Mesenchymal stem cell (in vitro differentiated cells and primary cell): Measurements from ENCODE around the gene NPPA.

Experiments used
- DNase-seq: peaks from one replicate; pipeline ENCODE4 v3.0.0-alpha.2; 2013
- H2AFZ ChIP-seq: one replicate; pipeline ENCODE4 v1.6.1; 2013; ENCODE audit warnings: low read depth, mild to moderate bottlenecking, control low read depth, inconsistent platforms, low read length, moderate library complexity
- H2AK5ac ChIP-seq: 2 replicates; pipeline ENCODE4 v1.6.1; 2013; ENCODE audit warnings: low read length, moderate library complexity, mild to moderate bottlenecking, inconsistent platforms; ENCODE audit not compliant: severe bottlenecking
- H2BK120ac ChIP-seq: one replicate; pipeline ENCODE4 v1.6.1; 2013; ENCODE audit warnings: low read depth, mild to moderate bottlenecking, inconsistent platforms, low read length, moderate library complexity
- H2BK12ac ChIP-seq, 2 experiments: one replicate each; pipeline ENCODE4 v1.6.1; 2013; ENCODE audit warnings: inconsistent platforms in 2 of 2, low read length in 2 of 2, mild to moderate bottlenecking in 2 of 2, moderate library complexity in 2 of 2, control low read depth in 1 of 2
- H2BK15ac ChIP-seq: one replicate; pipeline ENCODE4 v1.6.1; 2013; ENCODE audit warnings: mild to moderate bottlenecking, low read depth, inconsistent platforms; ENCODE audit not compliant: poor library complexity, severe bottlenecking
- H2BK5ac ChIP-seq: 2 replicates; pipeline ENCODE4 v1.6.1; 2013; ENCODE audit warnings: low read depth, mild to moderate bottlenecking, low read length, control low read depth, inconsistent platforms; ENCODE audit not compliant: poor library complexity, severe bottlenecking
- H3K14ac ChIP-seq, 2 experiments: one replicate each; pipeline ENCODE4 v1.6.1; 2013; ENCODE audit warnings: inconsistent platforms in 2 of 2, low read length in 2 of 2, control low read depth in 1 of 2, mild to moderate bottlenecking in 1 of 2, moderate library complexity in 1 of 2
- H3K18ac ChIP-seq, 2 experiments: one replicate each; pipeline ENCODE4 v1.6.1; 2013; ENCODE audit warnings: inconsistent platforms in 2 of 2, low read length in 2 of 2, control low read depth in 1 of 2, low read depth in 1 of 2, mild to moderate bottlenecking in 1 of 2
- H3K23ac ChIP-seq, 2 experiments: one replicate each; pipeline ENCODE4 v1.6.1; 2013; ENCODE audit warnings: inconsistent platforms in 2 of 2, low read length in 2 of 2, mild to moderate bottlenecking in 2 of 2, moderate library complexity in 2 of 2, control low read depth in 1 of 2
- H3K27ac ChIP-seq: 2 replicates; pipeline ENCODE4 v1.5.1; 2013; ENCODE audit warnings: mild to moderate bottlenecking, moderate library complexity, low read length, control low read depth, inconsistent platforms; ENCODE audit not compliant: poor library complexity, severe bottlenecking
- H3K27me3 ChIP-seq, 2 experiments: 2 replicates each; pipeline versions ENCODE4 v1.6.1 to v1.7.0; 2013; ENCODE audit warnings: low read length in 2 of 2, mild to moderate bottlenecking in 2 of 2, moderate library complexity in 2 of 2, control low read depth in 1 of 2, inconsistent platforms in 1 of 2; ENCODE audit not compliant: control insufficient read depth in 1 of 2, insufficient read depth in 1 of 2
- H3K36me3 ChIP-seq, 2 experiments: 2 replicates each; pipeline versions ENCODE4 v1.6.1 to v1.7.0; 2013; ENCODE audit warnings: low read length in 2 of 2, control low read depth in 1 of 2, inconsistent platforms in 1 of 2, low read depth in 1 of 2, mild to moderate bottlenecking in 1 of 2; ENCODE audit not compliant: insufficient read depth in 2 of 2, control insufficient read depth in 1 of 2
- H3K4ac ChIP-seq, 2 experiments: one replicate each; pipeline ENCODE4 v1.6.1; 2013; ENCODE audit warnings: inconsistent platforms in 2 of 2, low read length in 2 of 2, mild to moderate bottlenecking in 2 of 2, moderate library complexity in 2 of 2, control low read depth in 1 of 2, low read depth in 1 of 2
- H3K4me1 ChIP-seq: 2 replicates; pipeline ENCODE4 v1.6.1; 2013; ENCODE audit warnings: low read depth, low read length, control low read depth; ENCODE audit not compliant: control insufficient read depth, insufficient read depth
- H3K4me2 ChIP-seq: 2 replicates; pipeline ENCODE4 v1.6.1; 2013; ENCODE audit warnings: low read length, mild to moderate bottlenecking, inconsistent platforms; ENCODE audit not compliant: poor library complexity, severe bottlenecking
- H3K4me3 ChIP-seq, 2 experiments: 2 replicates each; pipeline versions ENCODE4 v1.5.1 to v1.7.0; 2013; ENCODE audit warnings: low read length in 2 of 2, mild to moderate bottlenecking in 2 of 2, control low read depth in 1 of 2, low read depth in 1 of 2; ENCODE audit not compliant: insufficient read depth in 1 of 2
- H3K79me1 ChIP-seq: replicated peaks from 2 replicates; pipeline ENCODE4 v1.6.1; 2013; ENCODE audit warnings: mild to moderate bottlenecking, control low read depth, low read length, inconsistent platforms; ENCODE audit not compliant: poor library complexity, severe bottlenecking
- H3K9ac ChIP-seq: 2 replicates; pipeline ENCODE4 v1.7.0; 2013; ENCODE audit warnings: mild to moderate bottlenecking, low read length, moderate library complexity
- H3K9me3 ChIP-seq: 2 replicates; pipeline ENCODE4 v1.7.0; 2013; ENCODE audit warnings: mild to moderate bottlenecking, low read length; ENCODE audit not compliant: control insufficient read depth
- H4K8ac ChIP-seq: one replicate; pipeline ENCODE4 v1.6.1; 2013; ENCODE audit warnings: inconsistent platforms, mild to moderate bottlenecking, low read length, moderate library complexity
- H4K91ac ChIP-seq: one replicate; pipeline ENCODE4 v1.6.1; 2013; ENCODE audit warnings: mild to moderate bottlenecking, low read length, inconsistent platforms
- WGBS: methylation state at CpG from one replicate; pipeline ENCODE4 v1.1.7; 2013; ENCODE audit warnings: mixed read lengths; 5-methylcytosine and 5-hydroxymethylcytosine counted together

NPPA gene

GRCh38 chr1:11873395-11874257 lies 26.0 kb upstream of the NPPA start:
- Histone ChIP-seq H3K27ac (no peak overlapping the region), H3K9ac (no peak overlapping the region), H3K4me1 (no peaks in the 10 kb centered on the region), H2BK5ac (no peak overlapping the region), H4K8ac (no peak overlapping the region), H3K18ac (no peak overlapping the region), H3K36me3 (no peaks in the 10 kb centered on the region), H3K4ac (no peak overlapping the region), H3K9me3 (no peaks in the 10 kb centered on the region), H3K4me3 (no peak overlapping the region), H3K14ac (no peak overlapping the region), H3K4me2 (no peak overlapping the region), H3K23ac (no peak overlapping the region), H4K91ac (no peak overlapping the region), H2BK15ac (no peak overlapping the region), H2AFZ (no peak overlapping the region), H2BK120ac (no peak overlapping the region), H2AK5ac (no peak overlapping the region), H3K79me1 (no peaks in the 10 kb centered on the region), H2BK12ac (no peak overlapping the region), H3K27me3 (peaks cover 51 to 88% of the 10 kb centered on the region in 2 experiments)
- no peak for DNase-seq
- 87% methylated on average over 14 of the region's 14 CpGs for WGBS

- Histone ChIP-seq H3K79me1 (no peaks in the 10 kb centered on the region), H3K4ac (no peak overlapping the region), H2BK120ac (no peak overlapping the region), H3K27ac (no peak overlapping the region), H3K36me3 (no peaks in the 10 kb centered on the region), H3K4me3 (no peak overlapping the region), H3K9me3 (no peaks in the 10 kb centered on the region), H2AK5ac (no peak overlapping the region), H3K27me3 (peaks cover 42 to 82% of the 10 kb centered on the region in 2 experiments), H2BK5ac (no peak overlapping the region), H3K4me1 (no peaks in the 10 kb centered on the region), H2BK12ac (no peak overlapping the region), H2AFZ (no peak overlapping the region), H3K4me2 (no peak overlapping the region), H2BK15ac (no peak overlapping the region), H3K23ac (no peak overlapping the region), H3K9ac (no peak overlapping the region), H4K8ac (no peak overlapping the region), H3K18ac (no peak overlapping the region), H3K14ac (no peak overlapping the region), H4K91ac (no peak overlapping the region)
- no peak for DNase-seq
- 73% methylated on average over 7 of the region's 7 CpGs for WGBS
Measured at GRCh38 chr1:11872545-11872944, 25.0 kb upstream of the NPPA start.

DNA sequence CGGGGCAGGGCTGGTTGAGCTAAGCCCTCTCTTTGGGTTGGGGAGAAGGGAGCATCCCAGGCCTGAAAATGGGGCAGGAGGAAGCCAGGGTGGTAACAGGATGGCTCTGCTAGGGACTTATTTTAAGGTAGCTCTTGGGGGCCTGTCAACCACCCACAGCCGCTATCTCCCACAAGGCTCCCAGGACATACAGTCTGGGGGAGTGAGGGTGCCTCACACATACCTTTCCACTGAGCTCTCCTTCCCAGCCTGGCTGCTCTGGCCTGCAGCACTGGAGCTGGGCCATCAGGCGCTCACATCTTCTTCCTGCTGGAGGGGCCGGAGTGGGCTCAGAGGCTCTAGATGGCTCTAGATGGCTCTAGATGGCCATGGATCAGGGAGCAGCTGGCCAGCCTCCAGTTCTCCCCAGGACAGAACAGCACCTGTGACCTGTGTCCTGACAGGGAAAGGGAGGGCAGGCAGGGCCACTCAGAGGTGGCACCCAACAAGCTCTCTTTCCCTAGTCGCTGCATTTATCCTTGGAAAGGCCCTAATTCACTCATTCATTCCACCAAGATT lies 22.1 kb upstream of the NPPA start:
- H3K4me2 ChIP-seq, result no peak overlapping the region
- H2AFZ ChIP-seq, result no peak overlapping the region
- H3K23ac ChIP-seq, result no peak overlapping the region
- H4K91ac ChIP-seq, result no peak overlapping the region
- 96% methylated on average over 4 of the region's 5 CpGs for WGBS
- H3K9ac ChIP-seq, result no peak overlapping the region
- no peaks in the 10 kb centered on the region for H3K9me3 ChIP-seq
- no peak overlapping the region for H3K27ac ChIP-seq
- H3K4me3 ChIP-seq, result no peak overlapping the region
- no peak overlapping the region for H3K18ac ChIP-seq
- H2AK5ac ChIP-seq, result no peak overlapping the region
- H3K4ac ChIP-seq, result no peak overlapping the region
- H4K8ac ChIP-seq, result no peak overlapping the region
- H3K27me3 ChIP-seq, result peaks cover 45 to 77% of the 10 kb centered on the region in 2 experiments
- no peak overlapping the region for H2BK12ac ChIP-seq
- no peak overlapping the region for H2BK120ac ChIP-seq
- DNase-seq, result no peak
- H2BK15ac ChIP-seq, result no peak overlapping the region
- H3K4me1 ChIP-seq, result no peaks in the 10 kb centered on the region
- no peaks in the 10 kb centered on the region for H3K36me3 ChIP-seq
- H3K14ac ChIP-seq, result no peak overlapping the region
- H2BK5ac ChIP-seq, result no peak overlapping the region
- no peaks in the 10 kb centered on the region for H3K79me1 ChIP-seq

- Histone ChIP-seq H4K91ac (no peak overlapping the region), H3K27ac (no peak overlapping the region), H3K9ac (no peak overlapping the region), H3K23ac (no peak overlapping the region), H3K4ac (no peak overlapping the region), H3K36me3 (no peaks in the 10 kb centered on the region), H2BK120ac (no peak overlapping the region), H3K9me3 (no peaks in the 10 kb centered on the region), H3K27me3 (peaks cover 46 to 76% of the 10 kb centered on the region in 2 experiments), H3K4me3 (no peak overlapping the region), H2BK15ac (no peak overlapping the region), H3K4me1 (no peaks in the 10 kb centered on the region), H2BK12ac (no peak overlapping the region), H3K4me2 (no peak overlapping the region), H4K8ac (no peak overlapping the region), H3K18ac (no peak overlapping the region), H2AK5ac (no peak overlapping the region), H3K79me1 (no peaks in the 10 kb centered on the region), H3K14ac (no peak overlapping the region), H2AFZ (no peak overlapping the region), H2BK5ac (no peak overlapping the region)
- 89% methylated on average over 3 of the region's 3 CpGs for WGBS
- no peak for DNase-seq
Measured at GRCh38 chr1:11869104-11869503, 21.5 kb upstream of the NPPA start.
